Loucy (cell line): Measurements from ENCODE around the gene EEF1A2.

Source experiments
- H2AFZ ChIP-seq: fragments of 200-600 bp; sonication (generic); 2 replicates; pipeline ENCODE4 v1.6.0; 2016; ENCODE audit warnings: antibody characterized with exemption, mild to moderate bottlenecking, low read length, moderate library complexity
- H3F3A ChIP-seq: fragments of 200-600 bp; 2 replicates; pipeline ENCODE4 v1.6.0; 2016; ENCODE audit warnings: antibody characterized with exemption, low read depth, mild to moderate bottlenecking
- H3K27me3 ChIP-seq: fragments of 200-600 bp; sonication (generic); 2 replicates; pipeline ENCODE4 v1.6.1; 2014; ENCODE audit warnings: low read length, mild to moderate bottlenecking; ENCODE audit not compliant: insufficient read depth, poor library complexity, severe bottlenecking
- H3K36me3 ChIP-seq: fragments of 200-600 bp; sonication (generic); 2 replicates; pipeline ENCODE4 v1.6.1; 2016; ENCODE audit warnings: low read length; ENCODE audit not compliant: insufficient read depth
- H3K4me1 ChIP-seq: fragments of 200-600 bp; sonication (generic); 2 replicates; pipeline ENCODE4 v1.5.1; 2014; ENCODE audit warnings: low read length, mild to moderate bottlenecking; ENCODE audit not compliant: insufficient read depth, poor library complexity, severe bottlenecking
- H3K4me2 ChIP-seq: fragments of 200-600 bp; sonication (generic); 2 replicates; pipeline ENCODE4 v1.6.0; 2014; ENCODE audit warnings: antibody characterized with exemption, low read length, low read depth, mild to moderate bottlenecking; ENCODE audit not compliant: poor library complexity, severe bottlenecking
- H3K4me3 ChIP-seq: fragments of 200-600 bp; sonication (generic); 2 replicates; pipeline ENCODE4 v1.5.1; 2014; ENCODE audit warnings: low read length, mild to moderate bottlenecking, mixed read lengths; ENCODE audit not compliant: poor library complexity, severe bottlenecking
- H3K79me2 ChIP-seq: fragments of 200-600 bp; sonication (generic); 2 replicates; pipeline ENCODE4 v1.6.1; 2014; ENCODE audit warnings: low read length; ENCODE audit not compliant: insufficient read depth
- H3K9ac ChIP-seq: fragments of 200-600 bp; sonication (generic); 2 replicates; pipeline ENCODE4 v1.6.0; 2014; ENCODE audit warnings: mild to moderate bottlenecking, low read depth, low read length, moderate library complexity; ENCODE audit not compliant: poor library complexity, severe bottlenecking
- H3K9me2 ChIP-seq: fragments of 200-600 bp; sonication (generic); replicated peaks from 2 replicates; pipeline ENCODE4 v1.6.1; 2016; ENCODE audit warnings: low read depth, low read length, mixed read lengths
- H3K9me3 ChIP-seq: fragments of 200-600 bp; sonication (generic); 2 replicates; pipeline ENCODE4 v1.6.1; 2014; ENCODE audit warnings: mild to moderate bottlenecking, antibody characterized with exemption, low read length, low read depth; ENCODE audit not compliant: insufficient read depth
- H4K20me1 ChIP-seq: fragments of 200-600 bp; sonication (generic); 2 replicates; pipeline ENCODE4 v1.6.0; 2014; ENCODE audit warnings: antibody characterized with exemption, low read length, mild to moderate bottlenecking; ENCODE audit not compliant: insufficient read depth, poor library complexity, severe bottlenecking
- EZH2phosphoT487 ChIP-seq: fragments of 200-600 bp; IDR thresholded peaks from 2 replicates; pipeline ENCODE4 v1.6.1; 2018; ENCODE audit warnings: antibody characterized with exemption, mild to moderate bottlenecking, moderate library complexity, borderline replicate concordance
- TF ChIP-seq, protein P1 (sequence below): fragments of 200-600 bp; sonication (generic); conservative IDR thresholded peaks from 2 replicates; pipeline ENCODE4 v1.5.1; 2014; ENCODE audit warnings: mild to moderate bottlenecking, antibody characterized with exemption, low read length

Gene EEF1A2

DNA sequence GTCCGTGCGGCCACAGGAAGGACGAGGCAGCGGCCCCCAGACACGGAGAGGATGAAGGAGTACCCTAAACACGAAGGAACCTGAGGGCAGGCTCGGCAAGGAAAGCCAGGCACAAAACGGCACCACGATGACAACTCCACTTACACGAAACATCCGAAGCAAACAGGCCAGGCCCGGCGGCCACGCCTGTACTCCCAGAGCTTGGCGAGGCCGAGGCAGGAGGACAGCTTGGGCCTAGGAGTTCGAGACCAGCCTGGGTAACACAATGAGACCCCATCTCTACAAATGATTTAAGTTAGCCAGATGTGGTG is 39.9 kb downstream of the EEF1A2 start:
- no peaks in the 10 kb centered on the region for H3K79me2 ChIP-seq
- no peak overlapping the region for H2AFZ ChIP-seq
- no peak overlapping the region for H3K4me3 ChIP-seq
- no peak overlapping the region for H3K4me2 ChIP-seq
- H3K27me3 ChIP-seq = no peaks in the 10 kb centered on the region
- H3K9ac ChIP-seq = no peak overlapping the region
- peaks cover 18% of the 10 kb centered on the region for H3K4me1 ChIP-seq
- H3K9me2 ChIP-seq = no peaks in the 10 kb centered on the region
- no peaks in the 10 kb centered on the region for H3F3A ChIP-seq
- H3K9me3 ChIP-seq = no peaks in the 10 kb centered on the region
- H3K36me3 ChIP-seq = no peaks in the 10 kb centered on the region
- H4K20me1 ChIP-seq = no peaks in the 10 kb centered on the region
- TF ChIP-seq, protein P1, sequence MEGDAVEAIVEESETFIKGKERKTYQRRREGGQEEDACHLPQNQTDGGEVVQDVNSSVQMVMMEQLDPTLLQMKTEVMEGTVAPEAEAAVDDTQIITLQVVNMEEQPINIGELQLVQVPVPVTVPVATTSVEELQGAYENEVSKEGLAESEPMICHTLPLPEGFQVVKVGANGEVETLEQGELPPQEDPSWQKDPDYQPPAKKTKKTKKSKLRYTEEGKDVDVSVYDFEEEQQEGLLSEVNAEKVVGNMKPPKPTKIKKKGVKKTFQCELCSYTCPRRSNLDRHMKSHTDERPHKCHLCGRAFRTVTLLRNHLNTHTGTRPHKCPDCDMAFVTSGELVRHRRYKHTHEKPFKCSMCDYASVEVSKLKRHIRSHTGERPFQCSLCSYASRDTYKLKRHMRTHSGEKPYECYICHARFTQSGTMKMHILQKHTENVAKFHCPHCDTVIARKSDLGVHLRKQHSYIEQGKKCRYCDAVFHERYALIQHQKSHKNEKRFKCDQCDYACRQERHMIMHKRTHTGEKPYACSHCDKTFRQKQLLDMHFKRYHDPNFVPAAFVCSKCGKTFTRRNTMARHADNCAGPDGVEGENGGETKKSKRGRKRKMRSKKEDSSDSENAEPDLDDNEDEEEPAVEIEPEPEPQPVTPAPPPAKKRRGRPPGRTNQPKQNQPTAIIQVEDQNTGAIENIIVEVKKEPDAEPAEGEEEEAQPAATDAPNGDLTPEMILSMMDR = no peak

DNA sequence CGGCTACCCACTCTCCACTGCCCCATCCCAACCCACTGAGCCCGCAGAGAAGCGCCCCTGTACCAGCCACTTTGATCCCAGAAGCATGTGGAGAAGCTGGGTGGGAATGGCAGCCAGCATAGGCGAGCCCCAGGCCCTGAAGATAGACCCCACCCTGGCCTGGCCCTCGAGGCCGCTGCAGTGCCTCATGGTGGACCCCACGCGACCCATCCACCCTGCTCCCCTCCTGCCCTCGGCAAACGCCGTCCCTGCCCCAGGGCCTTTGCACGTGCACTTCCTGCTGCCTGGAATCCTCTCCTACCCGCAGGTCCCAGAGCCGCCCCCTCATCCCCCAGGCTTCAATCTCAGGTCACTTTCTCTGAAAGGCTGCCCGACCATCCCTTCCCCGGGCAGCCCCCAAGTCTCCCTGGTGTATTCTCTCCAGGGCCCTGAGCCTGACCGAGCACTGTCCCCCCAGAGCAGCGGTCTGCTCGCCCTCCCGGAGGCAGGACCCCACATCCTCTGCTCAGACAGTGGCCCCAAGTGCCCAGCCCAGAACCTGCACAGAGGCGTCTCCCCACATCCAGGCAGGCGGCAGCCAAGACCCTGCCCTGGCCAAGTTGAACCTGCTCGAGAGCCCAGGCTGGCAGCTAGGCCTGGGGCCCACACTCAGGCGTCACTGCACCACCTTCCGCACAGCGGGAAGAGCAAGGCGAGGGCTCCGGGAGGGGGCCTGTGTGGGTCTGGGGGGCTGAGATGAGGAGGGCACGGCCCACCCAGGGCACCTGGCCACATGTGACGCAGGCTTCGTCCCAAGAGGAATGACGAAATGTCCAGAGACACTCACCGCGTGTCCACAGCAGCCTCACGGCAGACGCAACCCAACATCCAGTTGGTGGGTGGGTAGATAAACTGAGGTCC is 40.5 kb downstream of the EEF1A2 start:
- TF ChIP-seq EZH2phosphoT487 = no peak
- TF ChIP-seq, protein P1 = no peak
- H3F3A ChIP-seq = no peaks in the 10 kb centered on the region
- no peak overlapping the region for H3K9ac ChIP-seq
- H4K20me1 ChIP-seq = no peaks in the 10 kb centered on the region
- peak overlapping the region; percentile 61 for H3K4me2 ChIP-seq
- H3K79me2 ChIP-seq = no peaks in the 10 kb centered on the region
- H3K9me2 ChIP-seq = no peaks in the 10 kb centered on the region
- no peaks in the 10 kb centered on the region for H3K27me3 ChIP-seq
- H3K36me3 ChIP-seq = no peaks in the 10 kb centered on the region
- no peak overlapping the region for H2AFZ ChIP-seq
- H3K4me1 ChIP-seq = peaks cover 18% of the 10 kb centered on the region
- H3K9me3 ChIP-seq = no peaks in the 10 kb centered on the region
- H3K4me3 ChIP-seq = no peak overlapping the region

DNA sequence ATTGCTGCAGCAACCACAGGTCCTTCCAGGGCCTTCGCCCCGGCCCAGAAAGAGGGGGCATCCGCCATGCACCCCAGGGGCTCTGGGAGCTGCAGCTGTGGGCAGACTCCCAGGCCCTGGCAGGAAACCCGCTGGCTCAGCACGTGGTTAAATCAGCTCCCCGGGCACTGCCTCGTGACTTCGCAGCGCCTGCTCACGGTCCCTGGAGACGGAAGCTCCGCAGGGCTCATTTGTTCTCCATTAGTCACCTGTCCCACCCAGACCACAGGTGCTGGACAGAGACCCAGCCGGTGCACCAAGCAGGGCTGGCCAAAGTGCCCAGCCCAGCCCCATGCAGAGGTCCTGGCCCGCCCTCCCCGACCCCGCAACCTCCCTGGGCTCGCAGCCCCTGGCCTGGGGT is 41.1 kb downstream of the EEF1A2 start:
- no peaks in the 10 kb centered on the region for H3K79me2 ChIP-seq
- peak overlapping the region; percentile 61 for H3K4me2 ChIP-seq
- no peaks in the 10 kb centered on the region for H4K20me1 ChIP-seq
- H3K9me3 ChIP-seq = no peaks in the 10 kb centered on the region
- no peaks in the 10 kb centered on the region for H3K36me3 ChIP-seq
- TF ChIP-seq, protein P1 = no peak
- peak overlapping the region; percentile 58 for H3K9ac ChIP-seq
- no peaks in the 10 kb centered on the region for H3F3A ChIP-seq
- H3K9me2 ChIP-seq = no peaks in the 10 kb centered on the region
- H3K27me3 ChIP-seq = no peaks in the 10 kb centered on the region
- H3K4me1 ChIP-seq = peaks cover 23% of the 10 kb centered on the region
- H3K4me3 ChIP-seq = no peak overlapping the region
- H2AFZ ChIP-seq = no peak overlapping the region
